Retinal pigment epithelial cell (primary cell): Measurements from ENCODE around the gene CR2.
"Not testable (repeated sequence)": the region's sequence is repeated elsewhere in the genome, so short reads cannot be mapped to it uniquely, and the experiment has no call there.

Experiments used
- DNase-seq: peaks from one replicate; pipeline ENCODE4 v3.0.0-alpha.2; 2010; ENCODE audit warnings: low read depth
- H3K4me3 ChIP-seq: 2 replicates; pipeline ENCODE4 v1.5.1; 2011; ENCODE audit warnings: mild to moderate bottlenecking, low read length, control low read depth, moderate library complexity
- CTCF ChIP-seq: conservative IDR thresholded peaks from 2 replicates; pipeline ENCODE4 v1.5.1; 2011; ENCODE audit warnings: low read depth, low read length, control low read depth, inconsistent platforms

The CR2 gene

GRCh38 chr1:207519505-207520399 lies 65.6 kb downstream of the CR2 start:
- H3K4me3 ChIP-seq: no peak overlapping the region
- TF ChIP-seq CTCF: no peak
- DNase-seq: no peak

GRCh38 chr1:207520400-207521345 lies 66.5 kb downstream of the CR2 start:
- not testable (repeated sequence) for H3K4me3 ChIP-seq, DNase-seq

DNA sequence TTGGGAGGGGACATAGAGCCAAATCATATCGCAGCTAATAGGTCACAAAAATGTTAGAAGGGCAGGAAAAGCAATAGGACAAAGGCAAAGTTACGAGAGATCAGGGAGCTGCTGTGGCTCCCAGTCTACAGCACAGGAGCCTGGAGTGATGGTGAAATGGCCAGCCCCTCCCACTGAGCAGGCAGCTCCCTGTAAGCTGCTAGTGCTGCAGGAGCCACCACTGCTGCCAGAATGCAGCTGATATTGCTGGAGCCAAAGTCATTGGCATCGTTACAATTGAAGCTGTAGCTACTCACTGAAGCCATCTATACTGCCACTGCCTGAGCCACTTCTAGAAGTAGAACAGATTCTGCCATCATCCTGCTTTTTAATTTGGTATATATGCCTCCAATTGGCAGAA lies 71.1 kb downstream of the CR2 start:
- DNase-seq, H3K4me3 ChIP-seq: not testable (repeated sequence)

GRCh38 chr1:207528401-207528800 lies 74.3 kb downstream of the CR2 start:
- not testable (repeated sequence) for DNase-seq

GRCh38 chr1:207536263-207536662 lies 82.1 kb downstream of the CR2 start:
- not testable (repeated sequence) for DNase-seq, H3K4me3 ChIP-seq

More at GRCh38 chr1:207528401-207528800, 74.3 kb downstream of the CR2 start:
- not testable (repeated sequence) for H3K4me3 ChIP-seq
